HUES6 (cell line): Measurements from ENCODE around the gene ZBTB17.
A peak's percentile ranks its signal among the peaks of the same experiment; 100 is the strongest.

Experiments used
- H3K27ac ChIP-seq: 2 replicates; pipeline ENCODE4 v1.7.0; 2013; ENCODE audit warnings: low read depth, mild to moderate bottlenecking, low read length, inconsistent platforms
- H3K27me3 ChIP-seq: 2 replicates; pipeline ENCODE4 v1.6.1; 2013; ENCODE audit warnings: low read length; ENCODE audit not compliant: control insufficient read depth, insufficient read depth
- H3K36me3 ChIP-seq: 2 replicates; pipeline ENCODE4 v1.6.1; 2013; ENCODE audit warnings: low read length; ENCODE audit not compliant: control insufficient read depth, insufficient read depth
- H3K4me1 ChIP-seq: 2 replicates; pipeline ENCODE4 v1.6.1; 2013; ENCODE audit warnings: low read length; ENCODE audit not compliant: control insufficient read depth, insufficient read depth
- H3K4me3 ChIP-seq: 2 replicates; pipeline ENCODE4 v1.5.1; 2013; ENCODE audit warnings: low read depth, low read length
- H3K9ac ChIP-seq: one replicate; pipeline ENCODE4 v1.6.1; 2013; ENCODE audit warnings: mild to moderate bottlenecking, low read length
- H3K9me3 ChIP-seq: 2 replicates; pipeline ENCODE4 v1.6.1; 2013; ENCODE audit warnings: low read depth, low read length; ENCODE audit not compliant: control insufficient read depth, insufficient read depth

ZBTB17 gene

GRCh38 chr1:16017461-16018303 is 41.8 kb upstream of the ZBTB17 start, which contains the start of gene HSPB7:
TSS of gene HSPB7 (minus strand) at chr1:16018043. CDS start at chr1:16017963, 80 bp downstream.
- no peak within 1 kb of the TSS for H3K9ac ChIP-seq
- peaks cover 5% of the 10 kb centered on the region; the same call in 1 of the 2 replicates for H3K27me3 ChIP-seq
- H3K4me3 ChIP-seq: no peak within 1 kb of the TSS
- H3K27ac ChIP-seq: no peak within 1 kb of the TSS
- peaks cover 66% of the 10 kb centered on the region for H3K4me1 ChIP-seq
- no peaks in the 10 kb centered on the region for H3K36me3 ChIP-seq
- no peaks in the 10 kb centered on the region for H3K9me3 ChIP-seq

- Histone ChIP-seq H3K36me3 (no peaks in the 10 kb centered on the region), H3K4me1 (peaks cover 71% of the 10 kb centered on the region), H3K9ac (no peak overlapping the region), H3K9me3 (no peaks in the 10 kb centered on the region), H3K27me3 (no peaks in the 10 kb centered on the region; the same call in 1 of the 2 replicates), H3K27ac (no peak overlapping the region), H3K4me3 (no peak overlapping the region)
These were observed 41.2 kb upstream of the ZBTB17 start for GRCh38 chr1:16017076-16017460.

DNA sequence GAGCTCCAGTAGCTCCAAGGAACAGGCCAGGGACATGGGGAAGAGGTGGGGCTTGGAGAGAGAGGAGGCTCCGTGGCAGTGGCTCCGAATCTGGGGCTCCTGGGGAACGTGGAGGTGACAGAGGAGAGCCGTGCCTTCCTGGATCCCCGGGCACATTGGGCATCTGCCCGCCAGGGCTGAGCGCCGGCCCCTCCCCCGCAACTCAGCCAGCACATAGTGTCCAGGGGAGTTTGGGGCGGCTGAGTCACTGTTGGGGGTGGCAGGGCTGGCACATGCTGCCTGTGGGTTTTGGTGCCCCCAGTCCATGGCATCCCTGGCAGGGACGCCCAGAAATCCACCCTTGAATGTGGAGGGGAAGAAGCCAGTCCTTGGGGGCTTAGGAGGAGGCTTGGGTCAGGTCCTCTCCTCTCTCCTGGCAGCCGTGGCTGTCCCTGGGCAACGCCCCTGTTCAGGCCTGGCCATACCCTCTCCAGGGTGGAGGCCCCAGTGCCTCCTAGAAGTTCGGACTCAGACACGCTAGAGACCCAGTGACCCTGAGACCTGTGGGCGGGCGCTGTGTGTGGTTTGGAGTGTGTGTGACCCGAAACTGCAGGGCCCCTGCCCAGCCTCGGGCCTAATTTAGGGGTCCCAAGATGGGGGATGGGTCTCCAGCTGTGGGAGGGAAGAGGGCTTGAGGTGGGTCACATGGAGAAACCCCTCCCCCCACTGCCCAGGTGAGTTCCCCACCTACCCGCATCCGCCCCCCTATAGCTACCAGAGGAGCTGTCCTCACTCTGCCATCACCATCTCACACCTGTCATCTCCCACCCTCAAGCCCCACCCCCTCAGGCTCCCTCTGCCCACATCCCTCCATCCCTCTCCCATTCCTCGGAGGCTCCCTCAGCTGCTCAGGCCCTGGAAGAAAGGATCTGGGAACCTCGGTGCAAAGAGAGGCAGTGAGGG is 40.3 kb upstream of the ZBTB17 start:
- H3K27ac ChIP-seq: no peak overlapping the region
- H3K9me3 ChIP-seq: no peaks in the 10 kb centered on the region
- H3K9ac ChIP-seq: no peak overlapping the region
- H3K4me1 ChIP-seq: peaks cover 73% of the 10 kb centered on the region
- no peaks in the 10 kb centered on the region for H3K36me3 ChIP-seq
- no peak overlapping the region for H3K4me3 ChIP-seq
- H3K27me3 ChIP-seq: no peaks in the 10 kb centered on the region

- Histone ChIP-seq H3K4me1 (peaks cover 73% of the 10 kb centered on the region), H3K9me3 (no peaks in the 10 kb centered on the region), H3K4me3 (no peak overlapping the region), H3K27ac (no peak overlapping the region), H3K27me3 (no peaks in the 10 kb centered on the region), H3K9ac (no peak overlapping the region), H3K36me3 (no peaks in the 10 kb centered on the region)
These were observed 39.6 kb upstream of the ZBTB17 start for GRCh38 chr1:16015491-16015890.

DNA sequence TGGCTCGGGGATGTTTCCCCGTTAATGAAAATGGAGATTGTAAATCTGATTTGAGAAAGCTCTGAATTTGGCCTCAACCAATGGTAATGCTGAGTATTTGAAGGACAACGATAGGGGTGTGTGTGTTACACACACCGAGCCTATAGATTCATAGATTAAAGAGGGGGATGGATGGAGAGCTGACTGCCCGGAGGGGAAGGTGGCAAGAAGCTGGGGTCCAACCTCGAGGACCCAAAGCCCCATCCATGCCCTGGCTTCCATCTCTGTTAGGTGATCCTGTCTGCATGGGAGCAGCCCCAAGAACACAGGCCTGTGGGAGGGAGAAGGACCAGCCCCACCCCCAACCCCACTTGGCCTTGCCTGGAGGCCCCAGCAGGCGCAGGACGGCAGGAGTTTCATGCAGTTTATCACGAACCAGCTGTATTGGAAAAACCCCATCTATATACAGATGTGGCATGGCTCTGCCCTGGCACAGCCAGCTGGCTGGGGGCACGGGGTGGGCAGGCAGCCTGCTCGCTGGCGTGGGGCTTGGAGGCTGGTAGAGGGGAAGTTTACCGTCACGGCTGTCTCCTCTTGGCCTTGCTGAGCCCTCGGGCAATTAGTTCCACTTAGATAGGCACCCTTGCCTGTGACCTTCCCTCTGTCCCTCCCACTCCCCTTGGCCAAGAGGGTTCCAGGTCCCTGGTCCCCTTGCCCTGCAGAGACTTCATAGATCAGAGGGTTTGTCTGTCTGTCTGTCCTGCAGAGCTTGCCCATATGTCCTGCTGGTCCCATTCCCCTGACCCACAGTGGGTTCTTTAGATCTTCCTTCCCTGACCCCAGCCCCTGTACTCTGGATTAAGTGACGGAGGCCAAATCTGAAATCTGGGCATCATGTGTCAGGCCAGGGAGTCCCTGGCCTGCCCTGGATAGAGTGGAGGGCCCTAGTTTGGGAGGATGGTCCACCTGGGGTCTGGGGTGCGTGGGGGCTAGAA is 38.9 kb upstream of the ZBTB17 start:
- Histone ChIP-seq H3K27ac (no peak overlapping the region), H3K9ac (no peak overlapping the region), H3K36me3 (no peaks in the 10 kb centered on the region), H3K9me3 (no peaks in the 10 kb centered on the region), H3K27me3 (no peaks in the 10 kb centered on the region), H3K4me3 (no peak overlapping the region), H3K4me1 (peaks cover 69% of the 10 kb centered on the region)

DNA sequence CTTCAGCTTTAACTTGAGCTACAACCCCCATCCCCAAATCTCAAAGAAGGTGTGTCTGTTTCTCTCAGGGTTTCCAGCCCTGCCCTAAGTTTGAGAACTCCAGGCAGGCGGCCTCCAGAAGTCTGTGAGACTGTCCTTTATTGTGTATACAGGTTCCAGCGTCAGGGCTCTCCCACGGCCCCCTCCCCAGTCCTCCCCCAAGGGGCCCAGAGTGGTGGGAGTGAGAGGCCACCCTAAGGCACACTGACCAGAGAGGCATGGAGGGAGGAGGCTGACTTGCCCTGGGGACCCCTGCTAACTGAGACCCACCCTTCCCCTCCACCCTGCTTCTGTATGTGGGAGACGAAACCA is 38.0 kb upstream of the ZBTB17 start:
- H3K36me3 ChIP-seq: no peaks in the 10 kb centered on the region
- H3K27me3 ChIP-seq: no peaks in the 10 kb centered on the region
- H3K9me3 ChIP-seq: no peaks in the 10 kb centered on the region
- H3K4me3 ChIP-seq: peak overlapping the region; percentile 46; the same call in 1 of the 2 replicates
- H3K27ac ChIP-seq: peak overlapping the region; percentile 92; the same call in 1 of the 2 replicates
- H3K4me1 ChIP-seq: peaks cover 61% of the 10 kb centered on the region
- H3K9ac ChIP-seq: no peak overlapping the region

GRCh38 chr1:16013220-16013907 is 37.5 kb upstream of the ZBTB17 start:
- Histone ChIP-seq H3K9me3 (no peaks in the 10 kb centered on the region), H3K27ac (peak overlapping the region; percentile 92; the same call in 1 of the 2 replicates), H3K36me3 (no peaks in the 10 kb centered on the region), H3K4me1 (peaks cover 56% of the 10 kb centered on the region), H3K27me3 (no peaks in the 10 kb centered on the region), H3K4me3 (peak overlapping the region; percentile 46), H3K9ac (no peak overlapping the region)

DNA sequence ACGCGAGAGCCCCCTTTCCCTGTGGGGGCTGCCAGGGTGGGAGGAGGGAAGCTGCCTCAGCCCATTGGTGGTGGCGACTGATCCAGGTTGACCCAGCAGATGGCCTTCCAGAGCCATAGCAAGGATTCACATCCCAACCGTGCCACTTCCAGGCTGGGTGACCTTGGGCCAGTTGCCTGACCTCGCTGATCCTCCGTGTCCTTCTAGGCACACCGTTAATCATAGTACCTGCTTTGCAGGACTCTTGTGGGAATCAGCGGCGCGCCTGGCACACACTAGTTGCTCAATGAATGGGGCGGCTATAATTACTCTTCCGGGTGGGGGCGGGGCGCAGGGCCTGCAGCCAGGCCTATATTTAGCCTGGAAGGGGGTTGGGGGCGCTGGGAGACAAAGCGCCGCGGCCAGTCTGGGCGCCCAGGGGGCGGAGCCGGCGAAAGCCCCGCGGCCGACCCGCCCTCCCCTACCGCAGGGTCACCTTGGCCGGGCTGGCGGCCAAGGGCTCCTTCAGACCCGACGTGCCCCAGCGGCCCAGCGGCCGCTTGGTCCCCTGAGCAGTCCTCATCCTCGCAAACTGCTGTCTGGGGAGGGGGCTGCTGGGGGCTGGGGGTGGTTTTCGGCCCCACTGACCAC is 36.8 kb upstream of the ZBTB17 start:
- Histone ChIP-seq H3K4me1 (peaks cover 50% of the 10 kb centered on the region), H3K9me3 (no peaks in the 10 kb centered on the region), H3K27ac (peak overlapping the region; percentile 92; the same call in 1 of the 2 replicates), H3K4me3 (peak overlapping the region; percentile 46), H3K27me3 (no peaks in the 10 kb centered on the region), H3K36me3 (no peaks in the 10 kb centered on the region), H3K9ac (peak overlapping the region; percentile 18)

DNA sequence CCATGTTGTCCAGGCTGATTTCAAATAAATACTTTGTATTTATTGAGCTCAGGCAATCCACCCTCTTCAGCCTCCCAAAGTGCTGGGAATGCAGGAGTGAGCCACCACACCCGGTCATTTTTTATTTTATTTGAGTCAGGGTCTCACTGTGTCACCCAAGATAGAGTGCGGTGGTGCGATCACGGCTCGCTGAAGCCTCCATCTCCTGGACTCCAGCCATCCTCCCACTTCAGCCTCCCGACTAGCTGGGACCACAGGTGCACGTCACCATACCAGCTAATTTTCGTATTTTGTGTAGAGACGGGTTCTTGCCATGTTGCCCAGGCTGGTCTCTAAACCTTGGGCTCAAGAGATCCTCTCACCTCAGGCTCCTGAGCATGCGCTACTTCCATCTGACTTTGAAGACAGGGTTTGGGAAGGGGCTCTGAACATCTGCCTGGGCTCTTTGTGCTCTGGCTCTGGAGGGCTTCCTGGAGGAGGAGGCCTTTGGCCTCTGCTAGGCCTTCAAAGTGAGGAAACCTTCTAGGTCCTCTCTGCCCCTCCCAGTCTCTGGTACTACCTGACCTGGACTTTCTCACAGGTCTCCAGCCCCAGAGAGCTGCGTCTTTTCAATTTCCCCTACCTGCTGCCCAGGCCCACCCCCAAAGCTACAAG is 36.2 kb upstream of the ZBTB17 start:
- no peaks in the 10 kb centered on the region for H3K27me3 ChIP-seq
- H3K27ac ChIP-seq: peak overlapping the region; percentile 92; the same call in 1 of the 2 replicates
- H3K9ac ChIP-seq: peak overlapping the region; percentile 18
- H3K36me3 ChIP-seq: no peaks in the 10 kb centered on the region
- H3K9me3 ChIP-seq: no peaks in the 10 kb centered on the region
- peak overlapping the region; percentile 36 for H3K4me3 ChIP-seq
- H3K4me1 ChIP-seq: peaks cover 43% of the 10 kb centered on the region
